Karpas-422 (cell line): ENCODE results near the gene LZTFL1. TPM values are rescaled to one million over a fixed set of nuclear protein-coding genes. Genes with fewer than 3 reads are reported as not detected.
"Not testable (repeated sequence)": the region's sequence is repeated elsewhere in the genome, so short reads cannot be mapped to it uniquely, and the experiment has no call there.

Experiments used
- DNase-seq: peaks from one replicate; pipeline ENCODE4 v3.0.0-alpha.2; 2015
- H2AFZ ChIP-seq: fragments of 200-600 bp; sonication (generic); 2 replicates; pipeline ENCODE4 v1.6.1; 2014; ENCODE audit warnings: antibody characterized with exemption, low read length, mixed read lengths
- H3K27ac ChIP-seq: fragments of 200-600 bp; sonication (generic); 2 replicates; pipeline ENCODE4 v1.5.1; 2014; ENCODE audit warnings: mild to moderate bottlenecking, low read length, moderate library complexity
- H3K27me3 ChIP-seq: fragments of 200-600 bp; sonication (generic); 2 replicates; pipeline ENCODE4 v1.6.1; 2014; ENCODE audit warnings: low read length, mixed read lengths
- H3K36me3 ChIP-seq: fragments of 200-600 bp; sonication (generic); 2 replicates; pipeline ENCODE4 v1.6.1; 2014; ENCODE audit warnings: low read length, mixed read lengths; ENCODE audit not compliant: insufficient read depth
- H3K4me1 ChIP-seq: fragments of 200-600 bp; sonication (generic); 2 replicates; pipeline ENCODE4 v1.6.1; 2014; ENCODE audit warnings: mild to moderate bottlenecking, low read length, mixed read lengths
- H3K4me2 ChIP-seq: fragments of 200-600 bp; sonication (generic); 2 replicates; pipeline ENCODE4 v1.6.1; 2014; ENCODE audit warnings: low read length, low read depth, mild to moderate bottlenecking; ENCODE audit not compliant: poor library complexity, severe bottlenecking
- H3K4me3 ChIP-seq: fragments of 200-600 bp; sonication (generic); 2 replicates; pipeline ENCODE4 v1.5.1; 2014; ENCODE audit warnings: mild to moderate bottlenecking, antibody characterized with exemption, low read length, mixed read lengths
- H3K79me2 ChIP-seq: fragments of 200-600 bp; sonication (generic); 2 replicates; pipeline ENCODE4 v1.6.1; 2014; ENCODE audit warnings: mild to moderate bottlenecking, low read length, mixed read lengths
- H3K9ac ChIP-seq: fragments of 200-600 bp; sonication (generic); 2 replicates; pipeline ENCODE4 v1.6.0; 2014; ENCODE audit warnings: low read length
- H3K9me2 ChIP-seq: fragments of 200-600 bp; sonication (generic), shearing (Covaris generic); replicated peaks from 2 replicates; pipeline ENCODE4 v1.6.0; 2014; ENCODE audit warnings: mild to moderate bottlenecking, low read length, moderate library complexity; ENCODE audit not compliant: insufficient read depth
- H3K9me3 ChIP-seq: fragments of 300-700, 200-600 bp; sonication (generic); 2 replicates; pipeline ENCODE4 v1.6.1; 2014; ENCODE audit warnings: low read length, mixed read lengths
- H4K20me1 ChIP-seq: fragments of 200-600 bp; sonication (generic); 2 replicates; pipeline ENCODE4 v1.6.1; 2014; ENCODE audit warnings: mild to moderate bottlenecking, antibody characterized with exemption, low read length, low read depth; ENCODE audit not compliant: insufficient read depth
- total RNA-seq: library from RNA; depleted of rRNA; stranded (reverse); fragments of >200 nt; shearing (Covaris generic); gene quantifications from 2 replicates; pipeline ENCODE4 v1.2.3, GENCODE V29; 2014; ENCODE audit warnings: low replicate concordance

The LZTFL1 gene
- total RNA-seq, 1 experiment from 2014 or later: 4.9 TPM

DNA sequence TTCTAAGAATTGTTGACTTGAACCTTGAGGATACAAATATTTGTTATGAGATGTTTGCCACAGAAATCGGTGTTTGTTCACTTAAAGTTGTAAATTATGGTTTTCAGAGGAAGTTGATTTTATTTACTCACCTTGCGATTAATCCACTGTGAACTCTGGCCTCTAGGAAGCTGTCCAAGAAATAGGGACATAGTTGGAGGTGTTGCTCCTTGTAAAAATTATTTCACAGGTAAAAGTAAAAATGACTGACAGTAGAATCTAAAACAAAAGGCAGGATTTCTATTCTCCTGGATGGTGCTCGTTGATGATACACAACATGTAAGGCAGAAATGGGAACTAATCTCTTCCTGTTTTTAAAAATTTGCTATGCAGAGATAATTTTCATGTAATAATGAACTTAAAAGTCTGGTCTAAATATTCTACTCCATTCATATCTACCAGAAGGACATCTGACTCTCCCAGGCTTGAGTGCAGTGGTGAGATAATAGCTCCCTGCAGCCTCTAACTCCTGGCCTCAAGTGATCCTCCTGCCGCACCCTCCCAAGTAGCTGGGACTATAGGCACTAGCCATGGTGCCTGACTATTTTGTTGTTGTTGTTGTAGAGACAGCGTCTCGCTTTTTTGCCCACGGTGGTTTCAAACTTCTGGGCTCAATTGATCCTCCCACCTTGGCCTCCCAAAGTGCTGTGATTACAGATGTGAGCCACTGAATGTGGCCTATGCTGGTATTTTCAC is 17.1 kb upstream of the LZTFL1 start:
- no peak overlapping the region for H3K27ac ChIP-seq
- no peak overlapping the region for H2AFZ ChIP-seq

DNA sequence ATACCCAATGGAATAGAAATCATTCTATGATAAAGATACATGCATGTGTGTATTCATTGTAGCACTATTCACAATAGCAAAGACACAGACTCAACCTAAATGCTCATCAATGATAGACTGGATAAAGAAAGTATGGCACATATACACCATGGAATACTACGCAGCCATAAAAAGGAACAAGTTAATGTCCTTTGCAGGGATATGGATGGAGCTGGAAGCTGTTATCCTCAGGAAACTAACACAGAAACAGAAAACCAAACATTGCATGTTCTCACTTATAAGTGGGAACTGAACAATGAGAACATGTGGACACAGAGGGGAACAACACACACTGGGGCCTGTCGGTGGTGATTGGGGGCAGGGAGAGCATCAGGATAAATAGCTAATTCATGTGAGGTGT is 15.1 kb upstream of the LZTFL1 start:
- not testable (repeated sequence) for H3K9ac ChIP-seq, H4K20me1 ChIP-seq, DNase-seq, H2AFZ ChIP-seq, H3K9me2 ChIP-seq, H3K79me2 ChIP-seq, H3K27ac ChIP-seq, H3K4me3 ChIP-seq, H3K4me1 ChIP-seq, H3K27me3 ChIP-seq, H3K36me3 ChIP-seq, H3K9me3 ChIP-seq, H3K4me2 ChIP-seq

More for the DNA sequence above, 17.1 kb upstream of the LZTFL1 start:
- Histone ChIP-seq H3K27me3 (no peaks in the 10 kb centered on the region), H4K20me1 (no peaks in the 10 kb centered on the region), H3K79me2 (no peaks in the 10 kb centered on the region), H3K9me2 (no peaks in the 10 kb centered on the region), H3K36me3 (no peaks in the 10 kb centered on the region), H3K9me3 (no peaks in the 10 kb centered on the region), H3K4me1 (no peaks in the 10 kb centered on the region), H3K9ac (no peak overlapping the region), H3K4me2 (no peak overlapping the region), H3K4me3 (no peak overlapping the region)
- no peak for DNase-seq

GRCh38 chr3:45856323-45856722 is 14.4 kb upstream of the LZTFL1 start:
- not testable (repeated sequence) for H3K4me3 ChIP-seq, H3K36me3 ChIP-seq, H3K79me2 ChIP-seq, H3K27ac ChIP-seq, H3K9me3 ChIP-seq, H3K27me3 ChIP-seq, H3K9ac ChIP-seq, H4K20me1 ChIP-seq, H2AFZ ChIP-seq, H3K4me2 ChIP-seq, H3K9me2 ChIP-seq, DNase-seq, H3K4me1 ChIP-seq

DNA sequence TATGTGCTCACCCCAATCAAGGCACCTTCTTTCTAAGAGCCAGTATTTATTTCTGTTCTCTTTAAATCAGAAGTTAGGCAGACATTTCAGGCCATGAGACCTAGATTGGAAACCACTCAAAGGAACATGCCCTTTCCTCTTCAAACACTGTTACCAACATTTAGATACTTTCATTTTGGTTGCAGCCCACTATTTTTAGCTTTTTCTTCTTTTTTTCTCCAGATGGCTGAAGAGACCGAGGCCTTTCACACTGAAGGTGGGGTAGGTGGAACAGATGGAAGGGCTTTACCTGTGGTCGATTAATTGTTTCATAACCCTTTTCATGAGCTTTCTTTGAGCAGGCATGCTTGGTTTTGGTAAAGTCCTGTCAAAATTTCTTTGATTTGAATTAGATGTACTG is 10.9 kb upstream of the LZTFL1 start:
- Histone ChIP-seq H3K4me1 (no peaks in the 10 kb centered on the region), H3K4me2 (no peak overlapping the region), H3K79me2 (no peaks in the 10 kb centered on the region), H3K9ac (no peak overlapping the region), H3K9me2 (no peaks in the 10 kb centered on the region), H3K4me3 (no peak overlapping the region), H4K20me1 (no peaks in the 10 kb centered on the region), H3K27ac (no peak overlapping the region), H3K9me3 (no peaks in the 10 kb centered on the region), H3K36me3 (no peaks in the 10 kb centered on the region), H2AFZ (no peak overlapping the region), H3K27me3 (no peaks in the 10 kb centered on the region)
- no peak for DNase-seq

DNA sequence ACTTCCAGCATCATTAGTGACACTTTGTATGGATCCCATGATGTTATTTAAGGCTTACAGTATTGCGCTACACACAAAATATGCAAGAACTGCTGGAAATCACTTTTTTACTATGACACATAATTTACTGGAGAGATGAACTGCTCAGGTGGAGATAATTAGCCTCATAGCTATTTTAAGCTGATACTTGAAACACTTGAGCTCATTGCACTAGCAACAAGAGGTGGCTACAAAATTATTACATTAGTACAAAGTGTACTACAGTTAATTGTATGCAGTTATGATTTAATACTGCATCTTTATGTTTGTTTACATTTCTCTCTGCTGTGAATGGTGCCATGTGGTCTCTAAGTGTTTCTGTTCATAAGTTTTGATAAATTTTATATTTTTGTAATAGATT is 6.5 kb upstream of the LZTFL1 start:
- Histone ChIP-seq H3K9me3 (no peaks in the 10 kb centered on the region), H3K27me3 (no peaks in the 10 kb centered on the region; the same call in 1 of the 2 replicates), H3K79me2 (no peaks in the 10 kb centered on the region), H2AFZ (no peak overlapping the region), H3K4me3 (no peak overlapping the region), H3K9ac (no peak overlapping the region), H4K20me1 (no peaks in the 10 kb centered on the region), H3K36me3 (no peaks in the 10 kb centered on the region), H3K4me2 (no peak overlapping the region), H3K9me2 (no peaks in the 10 kb centered on the region), H3K4me1 (no peaks in the 10 kb centered on the region), H3K27ac (no peak overlapping the region)
- no peak for DNase-seq

GRCh38 chr3:45844616-45845015 is 2.7 kb upstream of the LZTFL1 start:
- Histone ChIP-seq H3K9me3 (no peaks in the 10 kb centered on the region), H3K27ac (no peak overlapping the region), H2AFZ (no peak overlapping the region), H3K9me2 (no peaks in the 10 kb centered on the region), H3K27me3 (no peaks in the 10 kb centered on the region; the same call in 1 of the 2 replicates), H3K79me2 (no peaks in the 10 kb centered on the region), H3K4me3 (no peak overlapping the region), H3K4me2 (no peak overlapping the region), H4K20me1 (no peaks in the 10 kb centered on the region), H3K36me3 (no peaks in the 10 kb centered on the region), H3K9ac (no peak overlapping the region), H3K4me1 (peaks cover 14% of the 10 kb centered on the region)
- no peak for DNase-seq

DNA sequence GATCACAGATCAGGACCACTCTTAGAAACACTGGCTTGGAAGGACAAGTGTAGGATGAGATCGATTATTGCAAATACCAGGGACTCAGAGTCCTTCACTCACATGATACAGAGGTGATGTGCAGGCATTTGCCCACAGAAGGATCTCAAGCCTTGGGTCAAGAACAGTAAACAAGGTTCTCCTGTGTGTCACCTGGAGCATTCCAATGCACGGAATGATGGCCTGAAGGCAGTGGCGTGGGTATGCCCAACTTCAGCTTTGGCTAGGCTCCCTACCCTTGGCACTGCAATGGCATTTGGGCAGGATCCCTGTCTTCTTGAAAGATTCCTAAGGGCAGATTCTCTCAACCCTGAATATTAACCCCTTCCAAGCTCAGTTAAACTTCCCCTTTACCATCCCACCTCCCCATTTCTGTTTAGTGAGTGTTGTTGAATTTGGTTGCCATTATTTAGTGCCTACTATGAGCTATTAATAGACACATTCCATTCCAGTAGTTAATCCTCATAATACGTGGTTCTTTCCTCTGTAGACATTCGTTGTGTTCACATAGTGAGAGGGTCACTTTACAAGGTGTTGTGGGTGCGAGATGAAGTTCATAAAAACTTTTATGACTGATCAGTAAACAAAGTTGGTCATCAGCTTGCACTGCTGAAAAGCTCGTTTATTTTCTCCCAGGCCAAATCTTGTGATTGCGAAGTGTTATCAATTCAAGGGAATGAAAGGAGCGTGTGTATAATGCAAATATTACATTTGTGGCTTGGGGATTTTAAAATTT is 1.1 kb upstream of the LZTFL1 start:
- H3K9me2 ChIP-seq: no peaks in the 10 kb centered on the region
- no peak overlapping the region for H3K27ac ChIP-seq
- no peak overlapping the region for H3K9ac ChIP-seq
- H3K4me1 ChIP-seq: peaks cover 14% of the 10 kb centered on the region
- H3K4me3 ChIP-seq: no peak overlapping the region
- no peak for DNase-seq
- H3K36me3 ChIP-seq: no peaks in the 10 kb centered on the region
- no peaks in the 10 kb centered on the region; the same call in 1 of the 2 replicates for H3K27me3 ChIP-seq
- no peak overlapping the region for H3K4me2 ChIP-seq
- H3K9me3 ChIP-seq: no peaks in the 10 kb centered on the region
- no peaks in the 10 kb centered on the region for H4K20me1 ChIP-seq
- H3K79me2 ChIP-seq: no peaks in the 10 kb centered on the region
- no peak overlapping the region for H2AFZ ChIP-seq

GRCh38 chr3:45841420-45841756 is 531 bp downstream of the LZTFL1 start:
- Histone ChIP-seq H4K20me1 (no peaks in the 10 kb centered on the region), H3K36me3 (no peaks in the 10 kb centered on the region), H3K27me3 (no peaks in the 10 kb centered on the region; the same call in 1 of the 2 replicates), H3K79me2 (no peaks in the 10 kb centered on the region), H3K4me2 (peak overlapping the region; percentile 63), H3K4me3 (peak overlapping the region; percentile 65), H3K9me3 (no peaks in the 10 kb centered on the region), H3K9me2 (no peaks in the 10 kb centered on the region), H3K4me1 (peaks cover 14% of the 10 kb centered on the region), H2AFZ (0 out of 2 replicates have a peak overlapping the region, but pooled peaks have one; percentile 11), H3K9ac (peak overlapping the region; percentile 41), H3K27ac (no peak overlapping the region)
- DNase-seq: no peak
